Measurements from ENCODE around the gene APOL6. TPM values are rescaled to one million over a fixed set of nuclear protein-coding genes. Genes with fewer than 3 reads are reported as not detected.
A peak's percentile ranks its signal among the peaks of the same experiment; 100 is the strongest.

APOL6 gene
- total RNA-seq, 1 donor from 2014 or later = 6.4 TPM

DNA sequence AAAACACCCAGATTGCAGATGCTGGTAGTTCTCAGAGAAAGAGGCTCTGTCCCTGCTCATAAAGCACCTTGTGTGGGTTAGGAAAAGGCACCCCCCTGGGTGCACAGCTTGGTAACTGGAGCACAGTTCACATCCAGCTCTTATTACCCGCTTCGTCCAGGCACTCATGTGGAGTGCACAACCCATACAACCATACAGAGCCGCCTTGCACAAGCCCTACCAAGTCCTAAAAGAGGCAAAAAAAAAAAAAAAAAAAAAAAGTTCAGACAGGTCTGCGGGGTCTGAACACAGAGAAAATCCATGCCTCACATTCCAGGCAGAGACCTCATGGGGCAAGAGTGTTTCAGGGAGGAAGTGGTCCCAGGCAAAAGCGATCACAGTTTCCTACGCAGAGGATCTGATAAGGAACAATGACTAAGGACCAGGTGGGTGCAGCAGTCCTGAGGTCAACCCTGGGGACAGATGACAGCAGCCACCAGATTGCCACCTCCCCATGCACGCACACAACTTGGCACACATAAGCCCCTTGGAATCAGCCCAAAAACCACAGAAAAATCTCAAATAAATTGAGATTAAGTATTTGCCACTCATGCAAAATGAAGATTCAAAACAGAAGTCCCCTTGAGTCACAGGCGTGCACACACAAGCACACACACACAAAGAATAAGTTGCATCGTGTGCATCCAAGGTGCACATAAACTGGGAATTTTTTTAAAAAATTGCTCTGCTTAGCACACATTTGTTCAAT, 43.5 kb upstream of the APOL6 start:
- H3K9me3 ChIP-seq = no peaks in the 10 kb centered on the region
- no peak for DNase-seq (ENCODE audit: low spot score in 2 of 2)
- no peaks in the 10 kb centered on the region for H3K27me3 ChIP-seq
- H3K4me3 ChIP-seq = no peak overlapping the region
- intact Hi-C loops (cut with DNase I) = no loop called here
- no peaks in the 10 kb centered on the region for H3K36me3 ChIP-seq
- no peak overlapping the region for H3K27ac ChIP-seq
- peaks cover 2 to 13% of the 10 kb centered on the region in 2 donors for H3K4me1 ChIP-seq
- TF ChIP-seq, protein P1, sequence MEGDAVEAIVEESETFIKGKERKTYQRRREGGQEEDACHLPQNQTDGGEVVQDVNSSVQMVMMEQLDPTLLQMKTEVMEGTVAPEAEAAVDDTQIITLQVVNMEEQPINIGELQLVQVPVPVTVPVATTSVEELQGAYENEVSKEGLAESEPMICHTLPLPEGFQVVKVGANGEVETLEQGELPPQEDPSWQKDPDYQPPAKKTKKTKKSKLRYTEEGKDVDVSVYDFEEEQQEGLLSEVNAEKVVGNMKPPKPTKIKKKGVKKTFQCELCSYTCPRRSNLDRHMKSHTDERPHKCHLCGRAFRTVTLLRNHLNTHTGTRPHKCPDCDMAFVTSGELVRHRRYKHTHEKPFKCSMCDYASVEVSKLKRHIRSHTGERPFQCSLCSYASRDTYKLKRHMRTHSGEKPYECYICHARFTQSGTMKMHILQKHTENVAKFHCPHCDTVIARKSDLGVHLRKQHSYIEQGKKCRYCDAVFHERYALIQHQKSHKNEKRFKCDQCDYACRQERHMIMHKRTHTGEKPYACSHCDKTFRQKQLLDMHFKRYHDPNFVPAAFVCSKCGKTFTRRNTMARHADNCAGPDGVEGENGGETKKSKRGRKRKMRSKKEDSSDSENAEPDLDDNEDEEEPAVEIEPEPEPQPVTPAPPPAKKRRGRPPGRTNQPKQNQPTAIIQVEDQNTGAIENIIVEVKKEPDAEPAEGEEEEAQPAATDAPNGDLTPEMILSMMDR (IDR thresholded peaks at IDR 0.05) = no peak

DNA sequence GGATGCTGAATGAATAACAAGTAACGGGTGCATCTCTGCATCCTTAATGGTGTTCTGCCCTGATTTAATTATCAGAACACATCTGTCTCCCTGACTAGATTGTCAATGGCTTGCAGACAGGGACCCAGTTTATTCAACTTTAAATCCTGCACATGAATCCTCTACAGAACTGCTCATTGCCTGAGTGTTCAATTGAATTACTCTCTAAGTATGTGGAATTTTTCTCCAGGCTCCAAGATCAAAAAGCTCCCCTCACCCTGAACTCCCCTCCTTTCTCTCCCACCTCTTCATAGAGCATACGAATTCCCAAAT, 42.9 kb upstream of the APOL6 start:
- Histone ChIP-seq H3K9me3 (no peaks in the 10 kb centered on the region), H3K4me1 (peaks cover 2 to 13% of the 10 kb centered on the region in 2 donors), H3K27me3 (no peaks in the 10 kb centered on the region), H3K4me3 (no peak overlapping the region), H3K27ac (peak overlapping the region in 1 of 2 donors; percentile 49), H3K36me3 (no peaks in the 10 kb centered on the region)
- intact Hi-C loops (cut with DNase I) = no loop called here
- TF ChIP-seq, protein P1 (IDR thresholded peaks at IDR 0.05) = no peak
- DNase-seq (ENCODE audit: low spot score in 2 of 2) = no peak

DNA sequence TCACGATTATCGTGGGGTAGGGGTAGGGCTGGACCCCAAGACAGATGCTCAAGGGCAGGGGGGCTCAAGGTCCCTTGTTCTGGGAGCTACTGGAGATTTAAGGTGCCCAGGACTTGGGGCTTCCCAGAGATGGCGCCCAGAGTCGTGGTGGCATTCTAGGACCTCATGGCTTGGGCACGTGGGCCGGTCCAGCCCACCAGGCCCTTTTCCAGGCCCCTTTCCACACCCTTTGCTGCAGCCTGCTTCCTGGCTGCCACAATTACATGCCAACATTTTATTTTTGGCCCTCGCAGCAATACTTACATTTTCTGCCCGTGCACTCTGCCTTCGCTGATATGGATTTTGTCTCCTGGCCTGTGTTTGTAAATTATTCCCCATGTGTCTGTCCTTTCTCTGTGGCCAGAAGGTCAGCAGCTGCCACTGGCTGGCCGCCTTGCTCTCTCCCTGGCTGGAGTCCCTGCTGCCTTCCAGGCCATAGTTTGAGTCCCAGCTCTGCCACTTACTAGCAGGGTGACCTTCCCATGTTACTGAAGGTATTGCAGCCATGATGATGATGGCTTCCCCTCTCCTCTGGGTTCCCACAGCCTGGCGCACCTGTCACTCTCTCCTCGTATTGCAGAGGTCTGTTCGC, 42.3 kb upstream of the APOL6 start:
- Histone ChIP-seq H3K9me3 (no peaks in the 10 kb centered on the region), H3K4me1 (peaks cover 2 to 13% of the 10 kb centered on the region in 2 donors), H3K36me3 (no peaks in the 10 kb centered on the region), H3K27ac (peak overlapping the region; percentile 15 to 49), H3K27me3 (no peaks in the 10 kb centered on the region), H3K4me3 (no peak overlapping the region)
- intact Hi-C loops (cut with DNase I) = no loop called here
- no peak for DNase-seq (ENCODE audit: low spot score in 2 of 2)
- TF ChIP-seq, protein P1 (IDR thresholded peaks at IDR 0.05) = no peak

DNA sequence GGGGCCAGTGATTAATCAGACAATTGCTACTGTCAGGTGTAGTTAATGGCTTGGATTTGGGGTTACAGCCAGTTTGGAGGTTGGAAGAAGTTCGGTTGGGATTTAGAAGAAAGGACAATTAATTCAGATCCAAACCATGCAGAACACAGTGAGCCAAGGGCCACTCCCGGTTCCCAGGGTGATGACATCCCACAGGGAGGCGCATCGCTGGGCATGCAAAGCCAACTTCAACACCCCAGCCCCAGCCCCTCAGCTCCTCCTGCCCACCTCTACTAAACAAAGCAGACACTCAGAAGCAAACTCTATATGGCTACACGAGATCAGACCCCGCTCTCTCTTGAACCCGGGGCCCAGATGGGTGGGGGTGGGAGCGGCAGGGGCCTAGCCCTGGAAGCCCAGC, 41.3 kb upstream of the APOL6 start:
- H3K27ac ChIP-seq = no peak overlapping the region
- DNase-seq (ENCODE audit: low spot score in 2 of 2) = no peak

DNA sequence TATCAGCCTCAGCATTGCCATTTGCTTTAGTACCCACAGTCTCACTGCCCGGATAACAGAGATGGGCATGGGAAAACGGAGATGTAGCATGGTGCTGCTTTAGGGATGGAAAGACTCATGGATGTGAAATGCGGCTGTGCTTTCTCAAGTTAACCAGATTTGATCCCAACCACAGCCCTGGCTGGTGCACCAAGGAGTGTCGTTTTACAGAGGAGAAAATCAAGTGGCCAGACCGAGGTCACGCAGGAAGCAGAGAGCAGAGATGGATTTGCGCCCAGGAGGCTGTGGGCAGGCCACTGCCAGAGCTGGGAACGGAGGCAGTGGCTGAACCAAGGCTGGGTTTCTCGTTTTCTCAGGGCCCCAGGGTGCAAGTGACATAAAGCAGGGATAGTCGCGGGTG, 40.2 kb upstream of the APOL6 start:
- no peak overlapping the region for H3K27ac ChIP-seq
- no peak overlapping the region for H3K4me3 ChIP-seq
- no peaks in the 10 kb centered on the region for H3K36me3 ChIP-seq
- H3K27me3 ChIP-seq = no peaks in the 10 kb centered on the region
- DNase-seq (ENCODE audit: low spot score in 2 of 2) = no peak
- TF ChIP-seq, protein P1 (IDR thresholded peaks at IDR 0.05) = no peak
- H3K9me3 ChIP-seq = no peaks in the 10 kb centered on the region
- peaks cover 2 to 13% of the 10 kb centered on the region in 2 donors for H3K4me1 ChIP-seq
- intact Hi-C loops (cut with DNase I) = no loop called here

More for the DNA sequence above, 41.3 kb upstream of the APOL6 start:
- H3K27me3 ChIP-seq = no peaks in the 10 kb centered on the region
- intact Hi-C loops (cut with DNase I) = no loop called here
- H3K9me3 ChIP-seq = no peaks in the 10 kb centered on the region
- no peak overlapping the region for H3K4me3 ChIP-seq
- H3K36me3 ChIP-seq = no peaks in the 10 kb centered on the region
- TF ChIP-seq, protein P1 (IDR thresholded peaks at IDR 0.05) = no peak
- peaks cover 2 to 13% of the 10 kb centered on the region in 2 donors for H3K4me1 ChIP-seq

Measured in ascending aorta (tissue), 2 donors.